Neural cell (in vitro differentiated cells): ENCODE data around the gene ILDR2.
A peak's percentile ranks its signal among the peaks of the same experiment; 100 is the strongest.

Experiments
- CTCF ChIP-seq: fragments of 450-650 bp; IDR thresholded peaks from 2 replicates; pipeline ENCODE4 v1.5.1; 2014; ENCODE audit warnings: antibody characterized with exemption, mild to moderate bottlenecking, moderate library complexity; ENCODE audit not compliant: poor library complexity, severe bottlenecking
- EZH2 ChIP-seq: fragments of 200-600, 300-800 bp; shearing (Covaris generic), sonication (generic); IDR thresholded peaks from 2 replicates; pipeline ENCODE4 v1.6.1; 2014; ENCODE audit warnings: antibody characterized with exemption, low read length, borderline replicate concordance, mild to moderate bottlenecking; ENCODE audit not compliant: insufficient read depth, poor library complexity, severe bottlenecking
- MXI1 ChIP-seq: fragments of 450-650 bp; conservative IDR thresholded peaks from 2 replicates; pipeline ENCODE4 v1.6.1; 2014; ENCODE audit warnings: antibody characterized with exemption, mild to moderate bottlenecking; ENCODE audit not compliant: poor library complexity, severe bottlenecking
- POLR2AphosphoS5 ChIP-seq: IDR thresholded peaks from 2 replicates; pipeline ENCODE4 v1.6.1; 2012
- RAD21 ChIP-seq: fragments of 450-650 bp; conservative IDR thresholded peaks from 2 replicates; pipeline ENCODE4 v1.6.1; 2014; ENCODE audit warnings: antibody characterized with exemption, mild to moderate bottlenecking, moderate library complexity
- REST ChIP-seq: IDR thresholded peaks from 2 replicates; pipeline ENCODE4 v1.6.1; 2012; ENCODE audit warnings: borderline replicate concordance
- SMC3 ChIP-seq: fragments of 450-650 bp; conservative IDR thresholded peaks from 2 replicates; pipeline ENCODE4 v1.6.1; 2014; ENCODE audit warnings: antibody characterized with exemption, mild to moderate bottlenecking, moderate library complexity; ENCODE audit not compliant: poor library complexity
- TAF1 ChIP-seq: IDR thresholded peaks from 2 replicates; pipeline ENCODE4 v1.6.1; 2012; ENCODE audit warnings: low read depth

- no peak for TF ChIP-seq RAD21
- no peak for TF ChIP-seq TAF1
- TF ChIP-seq EZH2: no peak
- TF ChIP-seq CTCF: no peak
- TF ChIP-seq POLR2AphosphoS5: peak; percentile 79
- no peak for TF ChIP-seq SMC3
- no peak for TF ChIP-seq MXI1
- peak; percentile 31 for TF ChIP-seq REST
Measured at GRCh38 chr1:166918088-166918955, 57.0 kb downstream of the ILDR2 start.
